Measurements from ENCODE around the gene SNX25. TPM values are rescaled to one million over a fixed set of nuclear protein-coding genes. Genes with fewer than 3 reads are reported as not detected.
"Not testable (repeated sequence)": the region's sequence is repeated elsewhere in the genome, so short reads cannot be mapped to it uniquely, and the experiment has no call there.

The SNX25 gene
- total RNA-seq, 1 donor from 2014 or later: 10.9 TPM

GRCh38 chr4:185237175-185237574 is 27.8 kb downstream of the SNX25 start:
- H3K36me3 Mint-ChIP-seq: peaks cover 9% of the 10 kb centered on the region
- TF ChIP-seq, protein P1, sequence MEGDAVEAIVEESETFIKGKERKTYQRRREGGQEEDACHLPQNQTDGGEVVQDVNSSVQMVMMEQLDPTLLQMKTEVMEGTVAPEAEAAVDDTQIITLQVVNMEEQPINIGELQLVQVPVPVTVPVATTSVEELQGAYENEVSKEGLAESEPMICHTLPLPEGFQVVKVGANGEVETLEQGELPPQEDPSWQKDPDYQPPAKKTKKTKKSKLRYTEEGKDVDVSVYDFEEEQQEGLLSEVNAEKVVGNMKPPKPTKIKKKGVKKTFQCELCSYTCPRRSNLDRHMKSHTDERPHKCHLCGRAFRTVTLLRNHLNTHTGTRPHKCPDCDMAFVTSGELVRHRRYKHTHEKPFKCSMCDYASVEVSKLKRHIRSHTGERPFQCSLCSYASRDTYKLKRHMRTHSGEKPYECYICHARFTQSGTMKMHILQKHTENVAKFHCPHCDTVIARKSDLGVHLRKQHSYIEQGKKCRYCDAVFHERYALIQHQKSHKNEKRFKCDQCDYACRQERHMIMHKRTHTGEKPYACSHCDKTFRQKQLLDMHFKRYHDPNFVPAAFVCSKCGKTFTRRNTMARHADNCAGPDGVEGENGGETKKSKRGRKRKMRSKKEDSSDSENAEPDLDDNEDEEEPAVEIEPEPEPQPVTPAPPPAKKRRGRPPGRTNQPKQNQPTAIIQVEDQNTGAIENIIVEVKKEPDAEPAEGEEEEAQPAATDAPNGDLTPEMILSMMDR (IDR thresholded peaks at IDR 0.05; ENCODE audit: unreplicated experiment): no peak
- peaks cover 23% of the 10 kb centered on the region for H3K4me1 Mint-ChIP-seq
- peak overlapping the region; percentile 67 for H3K27ac Mint-ChIP-seq
- H3K4me3 Mint-ChIP-seq: no peak overlapping the region
- H3K27me3 Mint-ChIP-seq (ENCODE audit: low read depth): no peaks in the 10 kb centered on the region
- peaks cover 16% of the 10 kb centered on the region for H3K9me3 Mint-ChIP-seq
- DNase-seq (ENCODE audit: low spot score in 2 of 2, unreplicated experiment in 2 of 2): no peak

DNA sequence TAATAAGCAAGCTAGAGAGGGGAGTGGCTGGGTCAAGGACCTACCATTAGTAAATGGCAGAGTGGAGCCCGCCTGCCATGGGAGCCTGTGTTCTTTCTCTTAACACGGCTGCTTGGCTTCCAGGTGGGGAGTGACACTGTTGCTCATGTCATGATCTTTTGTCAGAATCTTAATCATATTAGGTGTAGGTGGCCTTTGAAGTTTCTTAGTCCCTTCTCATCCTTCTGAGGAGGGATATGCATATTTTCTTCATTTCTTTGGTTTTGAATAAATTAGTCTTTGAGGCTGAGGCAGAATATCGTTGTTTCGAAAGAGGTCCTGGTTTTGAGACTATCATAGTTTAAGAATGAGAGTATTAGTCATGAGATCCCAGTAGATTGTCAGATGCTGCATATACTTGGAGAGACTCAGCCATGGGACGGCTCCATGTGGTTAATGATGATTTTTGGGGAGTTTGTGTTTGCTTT is 28.9 kb downstream of the SNX25 start:
- Mint-ChIP-seq H3K27me3 (ENCODE audit: low read depth) (no peaks in the 10 kb centered on the region), H3K36me3 (peaks cover 9% of the 10 kb centered on the region), H3K4me1 (peaks cover 17% of the 10 kb centered on the region), H3K27ac (no peak overlapping the region), H3K9me3 (peaks cover 16% of the 10 kb centered on the region), H3K4me3 (no peak overlapping the region)
- TF ChIP-seq, protein P1 (IDR thresholded peaks at IDR 0.05; ENCODE audit: unreplicated experiment): no peak
- no peak for DNase-seq (ENCODE audit: low spot score in 2 of 2, unreplicated experiment in 2 of 2)

- H3K27ac Mint-ChIP-seq: no peak overlapping the region
- H3K4me3 Mint-ChIP-seq: no peak overlapping the region
- no peak for DNase-seq (ENCODE audit: low spot score in 2 of 2, unreplicated experiment in 2 of 2)
- H3K9me3 Mint-ChIP-seq: peaks cover 16% of the 10 kb centered on the region
- TF ChIP-seq, protein P1 (IDR thresholded peaks at IDR 0.05; ENCODE audit: unreplicated experiment): no peak
- H3K4me1 Mint-ChIP-seq: peaks cover 17% of the 10 kb centered on the region
- H3K27me3 Mint-ChIP-seq (ENCODE audit: low read depth): no peaks in the 10 kb centered on the region
- H3K36me3 Mint-ChIP-seq: peaks cover 9% of the 10 kb centered on the region
These were observed 29.4 kb downstream of the SNX25 start for GRCh38 chr4:185238750-185239149.

DNA sequence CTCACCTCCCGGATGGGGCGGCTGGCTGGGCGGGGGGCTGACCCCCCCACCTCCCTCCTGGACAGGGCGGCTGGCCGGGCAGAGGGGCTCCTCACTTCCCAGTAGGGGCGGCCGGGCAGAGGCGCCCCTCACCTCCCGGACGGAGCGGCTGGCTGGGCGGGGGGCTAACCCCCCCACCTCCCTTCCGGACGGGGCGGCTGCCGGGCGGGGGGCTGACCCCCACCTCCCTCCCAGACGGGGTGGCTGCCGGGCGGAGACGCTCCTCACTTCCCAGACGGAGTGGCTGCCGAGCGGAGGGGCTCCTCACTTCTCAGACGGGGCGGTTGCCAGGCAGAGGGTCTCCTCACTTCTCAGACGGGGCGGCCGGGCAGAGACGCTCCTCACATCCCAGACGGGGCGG is 31.1 kb downstream of the SNX25 start:
- not testable (repeated sequence) for DNase-seq (ENCODE audit: low spot score in 2 of 2, unreplicated experiment in 2 of 2); H3K36me3 Mint-ChIP-seq; H3K27ac Mint-ChIP-seq; H3K27me3 Mint-ChIP-seq (ENCODE audit: low read depth); H3K4me3 Mint-ChIP-seq
- Mint-ChIP-seq H3K9me3 (peaks cover 16% of the 10 kb centered on the region), H3K4me1 (peaks cover 22% of the 10 kb centered on the region)

DNA sequence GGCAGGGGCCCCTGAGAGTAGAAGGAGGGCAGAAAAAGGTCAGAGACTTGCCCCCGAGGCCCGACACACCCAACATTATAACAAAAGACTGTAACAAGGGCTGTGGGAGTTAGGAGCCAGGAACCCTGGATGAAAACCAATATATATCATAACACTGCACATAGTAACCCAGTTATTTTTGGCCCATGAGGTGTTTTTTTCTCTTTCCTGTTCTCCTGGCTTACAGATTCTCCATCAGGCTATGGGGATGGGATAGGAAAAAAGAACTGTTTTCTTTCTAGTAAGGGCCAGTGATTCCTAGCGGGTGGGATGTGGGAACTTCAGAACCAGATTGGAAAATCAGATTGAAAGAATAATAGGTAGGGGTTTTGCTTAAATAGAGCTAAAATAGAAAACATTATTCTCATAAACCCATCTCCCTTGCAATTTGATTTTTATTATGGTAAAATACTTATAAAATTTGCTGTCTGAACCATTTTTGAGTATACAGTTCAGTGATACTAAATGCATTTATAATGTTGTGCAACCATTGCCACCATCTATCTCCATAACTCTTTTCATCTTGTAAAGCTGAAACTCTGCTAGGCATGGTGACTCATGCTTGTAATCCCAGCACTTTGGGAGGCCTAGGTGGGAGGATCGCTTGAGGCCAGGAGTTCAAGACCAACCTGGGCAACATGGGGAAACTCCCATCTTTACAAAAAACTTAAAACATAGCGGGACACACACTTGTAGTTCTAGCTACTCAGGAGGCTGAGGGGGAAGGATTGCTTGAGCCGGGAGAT is 33.5 kb downstream of the SNX25 start:
- TF ChIP-seq, protein P1 (IDR thresholded peaks at IDR 0.05; ENCODE audit: unreplicated experiment): no peak
- H3K9me3 Mint-ChIP-seq: peaks cover 16% of the 10 kb centered on the region
- H3K27me3 Mint-ChIP-seq (ENCODE audit: low read depth): no peaks in the 10 kb centered on the region
- H3K4me1 Mint-ChIP-seq: peaks cover 19% of the 10 kb centered on the region
- no peak overlapping the region for H3K4me3 Mint-ChIP-seq
- H3K36me3 Mint-ChIP-seq: peaks cover 9% of the 10 kb centered on the region
- no peak overlapping the region for H3K27ac Mint-ChIP-seq
- DNase-seq (ENCODE audit: low spot score in 2 of 2, unreplicated experiment in 2 of 2): no peak

DNA sequence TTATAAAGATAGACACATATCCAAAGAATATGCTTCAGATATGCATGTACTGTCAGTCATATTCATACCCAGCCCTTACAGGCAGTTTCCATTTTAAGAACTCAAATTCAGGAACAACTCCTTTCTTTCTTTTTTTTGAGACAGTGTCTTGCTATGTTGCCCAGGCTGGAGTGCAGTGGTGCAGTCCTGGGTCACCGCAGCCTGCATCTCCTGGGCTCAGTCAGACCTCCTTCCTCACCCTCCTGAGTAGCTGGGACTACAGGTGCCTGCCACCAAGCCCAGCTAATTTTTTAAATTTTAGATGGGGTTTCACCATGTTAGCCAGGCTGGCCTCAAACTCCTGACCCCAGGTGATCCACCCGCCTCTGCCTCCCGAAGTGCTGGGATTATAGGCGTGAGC is 34.5 kb downstream of the SNX25 start:
- Mint-ChIP-seq H3K27ac (no peak overlapping the region), H3K4me1 (peaks cover 19% of the 10 kb centered on the region), H3K27me3 (ENCODE audit: low read depth) (no peaks in the 10 kb centered on the region), H3K4me3 (no peak overlapping the region), H3K9me3 (peaks cover 7% of the 10 kb centered on the region), H3K36me3 (peaks cover 4% of the 10 kb centered on the region)
- TF ChIP-seq, protein P1 (IDR thresholded peaks at IDR 0.05; ENCODE audit: unreplicated experiment): no peak
- DNase-seq (ENCODE audit: low spot score in 2 of 2, unreplicated experiment in 2 of 2): no peak

Measured in mesothelial cell of epicardium (in vitro differentiated cells).